NT2/D1 (cell line): ENCODE data around the gene ZNF678.

Experiments used
- DNase-seq: peaks from one replicate; pipeline ENCODE4 v3.0.0-alpha.2; 2011; ENCODE audit warnings: low read depth, low spot score
- H3K27me3 ChIP-seq: 2 replicates; pipeline ENCODE4 v1.6.0; 2011; ENCODE audit warnings: mild to moderate bottlenecking; ENCODE audit not compliant: insufficient read length, insufficient read depth
- H3K36me3 ChIP-seq: 2 replicates; pipeline ENCODE4 v1.6.1; 2011; ENCODE audit warnings: mild to moderate bottlenecking, low read length, mixed read lengths; ENCODE audit not compliant: insufficient read depth, insufficient read length
- H3K4me1 ChIP-seq: 2 replicates; pipeline ENCODE4 v1.5.1; 2011; ENCODE audit not compliant: insufficient read depth, insufficient read length
- H3K4me3 ChIP-seq: 2 replicates; pipeline ENCODE4 v1.5.1; 2011; ENCODE audit warnings: low read depth; ENCODE audit not compliant: insufficient read length
- H3K9ac ChIP-seq: 2 replicates; pipeline ENCODE4 v1.6.0; 2011; ENCODE audit warnings: low read depth; ENCODE audit not compliant: insufficient read length
- H3K9me3 ChIP-seq: 2 replicates; pipeline ENCODE4 v1.5.1; 2011; ENCODE audit warnings: mild to moderate bottlenecking, low read length; ENCODE audit not compliant: insufficient read depth
- SUZ12 ChIP-seq: IDR thresholded peaks from 2 replicates; pipeline ENCODE4 v1.6.1; 2011; ENCODE audit not compliant: insufficient read length, insufficient read depth; ENCODE audit errors: extremely low read depth
- YY1 ChIP-seq: IDR thresholded peaks from 2 replicates; pipeline ENCODE4 v1.6.1; 2011; ENCODE audit not compliant: insufficient read length, insufficient read depth
- ZNF274 ChIP-seq: IDR thresholded peaks from 2 replicates; pipeline ENCODE4 v1.6.1; 2011; ENCODE audit warnings: mild to moderate bottlenecking, low read depth, low read length

ZNF678 gene

DNA sequence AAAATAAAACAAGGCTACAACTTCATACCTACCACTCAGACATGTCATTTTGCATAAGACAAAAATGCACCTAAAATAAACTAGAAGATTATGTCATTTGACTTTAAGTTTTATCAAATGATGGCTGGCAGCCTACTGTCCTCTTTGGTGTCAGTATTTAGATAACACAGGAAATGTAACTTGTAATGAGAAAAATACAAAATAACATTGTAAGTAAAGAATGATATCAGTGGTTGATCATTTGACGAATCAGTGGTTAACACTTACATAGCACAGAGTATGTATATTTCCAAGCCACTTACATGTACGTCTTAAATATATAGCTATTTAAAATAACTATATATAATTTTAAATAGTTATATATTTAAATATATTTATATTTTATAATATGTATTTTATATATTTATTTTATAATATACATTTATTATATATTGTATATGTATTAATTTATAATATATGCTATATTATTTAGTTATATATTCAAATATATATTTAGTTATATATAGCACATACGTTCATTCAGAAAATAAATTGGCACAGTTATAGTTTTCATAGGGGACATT lies 44.1 kb downstream of the ZNF678 start:
- Histone ChIP-seq H3K27me3 (no peaks in the 10 kb centered on the region), H3K9me3 (peaks cover 28% of the 10 kb centered on the region), H3K4me3 (no peak overlapping the region), H3K36me3 (peaks cover 17% of the 10 kb centered on the region), H3K9ac (no peak overlapping the region), H3K4me1 (no peaks in the 10 kb centered on the region)
- no peak for TF ChIP-seq SUZ12
- TF ChIP-seq YY1: no peak
- TF ChIP-seq ZNF274: no peak
- no peak for DNase-seq

DNA sequence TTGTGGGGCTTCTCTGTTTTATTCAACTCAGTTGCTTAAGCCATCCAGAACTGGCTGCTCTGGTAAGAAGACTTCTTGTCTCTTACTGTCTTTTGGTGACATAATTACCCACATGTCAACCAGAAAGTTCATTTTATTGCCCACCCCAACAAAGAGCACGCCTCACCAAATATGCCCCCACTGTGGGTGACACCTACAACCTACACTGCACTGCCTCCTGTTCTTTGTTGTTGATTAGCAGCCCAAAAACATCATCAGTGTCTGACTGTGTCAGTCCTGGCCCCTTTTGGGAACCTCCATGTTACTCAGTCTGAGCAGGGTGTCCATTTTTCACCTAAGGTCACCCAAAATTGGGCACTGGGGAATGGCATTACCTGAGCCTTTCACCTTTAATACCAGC lies 49.3 kb downstream of the ZNF678 start:
- Histone ChIP-seq H3K36me3 (peaks cover 28% of the 10 kb centered on the region), H3K4me1 (no peaks in the 10 kb centered on the region), H3K4me3 (no peak overlapping the region), H3K27me3 (no peaks in the 10 kb centered on the region), H3K9me3 (peaks cover 23% of the 10 kb centered on the region), H3K9ac (no peak overlapping the region)
- no peak for TF ChIP-seq ZNF274
- TF ChIP-seq YY1: no peak
- no peak for TF ChIP-seq SUZ12
- no peak for DNase-seq

DNA sequence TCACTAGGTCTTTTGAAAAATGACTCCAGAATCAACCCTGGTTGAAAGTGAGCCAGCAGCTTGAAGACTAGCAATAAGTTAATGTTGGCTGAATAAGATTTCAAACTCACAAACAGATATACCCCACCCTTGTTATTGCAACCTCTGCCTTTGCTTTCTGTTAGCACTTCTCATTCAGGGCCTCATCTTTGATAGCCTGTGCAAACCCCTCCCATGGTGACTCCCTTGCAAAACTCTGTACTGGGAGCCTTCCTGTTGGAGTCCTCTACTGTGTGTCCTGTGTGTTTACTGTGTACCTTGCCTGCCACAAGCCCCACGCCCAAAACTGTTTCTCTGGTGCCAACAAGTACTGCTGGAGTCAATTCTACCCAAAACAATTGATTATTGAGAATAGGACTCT lies 50.2 kb downstream of the ZNF678 start:
- Histone ChIP-seq H3K27me3 (no peaks in the 10 kb centered on the region), H3K9me3 (peaks cover 23% of the 10 kb centered on the region), H3K36me3 (peaks cover 35% of the 10 kb centered on the region), H3K4me3 (no peak overlapping the region), H3K4me1 (no peaks in the 10 kb centered on the region), H3K9ac (no peak overlapping the region)
- TF ChIP-seq SUZ12 (no peak), YY1 (no peak), ZNF274 (no peak)
- no peak for DNase-seq

GRCh38 chr1:227621211-227621610 lies 57.9 kb downstream of the ZNF678 start:
- H3K4me1 ChIP-seq: no peaks in the 10 kb centered on the region
- TF ChIP-seq SUZ12 (no peak), ZNF274 (no peak), YY1 (no peak)
- peaks cover 17% of the 10 kb centered on the region for H3K36me3 ChIP-seq
- H3K4me3 ChIP-seq: no peak overlapping the region
- H3K9me3 ChIP-seq: peaks cover 93% of the 10 kb centered on the region
- no peak overlapping the region for H3K9ac ChIP-seq
- no peaks in the 10 kb centered on the region for H3K27me3 ChIP-seq
- DNase-seq: no peak

- no peak overlapping the region for H3K9ac ChIP-seq
- no peak overlapping the region for H3K4me3 ChIP-seq
- DNase-seq: no peak
- no peaks in the 10 kb centered on the region for H3K27me3 ChIP-seq
- TF ChIP-seq SUZ12: no peak
- TF ChIP-seq YY1: no peak
- TF ChIP-seq ZNF274: no peak
- no peaks in the 10 kb centered on the region for H3K4me1 ChIP-seq
- peaks cover 87% of the 10 kb centered on the region for H3K9me3 ChIP-seq
- H3K36me3 ChIP-seq: peaks cover 14% of the 10 kb centered on the region
Observed at GRCh38 chr1:227622739-227623475, 59.6 kb downstream of the ZNF678 start.

- H3K9me3 ChIP-seq: peaks cover 63% of the 10 kb centered on the region
- H3K4me1 ChIP-seq: no peaks in the 10 kb centered on the region
- no peaks in the 10 kb centered on the region for H3K27me3 ChIP-seq
- H3K4me3 ChIP-seq: no peak overlapping the region
- TF ChIP-seq ZNF274: no peak
- no peak for TF ChIP-seq YY1
- TF ChIP-seq SUZ12: no peak
- no peak overlapping the region for H3K9ac ChIP-seq
- peaks cover 8% of the 10 kb centered on the region for H3K36me3 ChIP-seq
- no peak for DNase-seq
Observed at GRCh38 chr1:227632325-227632724, 69.0 kb downstream of the ZNF678 start.

GRCh38 chr1:227635596-227635995 lies 72.2 kb downstream of the ZNF678 start:
- Histone ChIP-seq H3K4me1 (no peaks in the 10 kb centered on the region), H3K4me3 (no peak overlapping the region), H3K27me3 (no peaks in the 10 kb centered on the region), H3K9ac (no peak overlapping the region), H3K9me3 (peaks cover 92% of the 10 kb centered on the region), H3K36me3 (peaks cover 9% of the 10 kb centered on the region)
- TF ChIP-seq SUZ12 (no peak), ZNF274 (no peak), YY1 (no peak)
- DNase-seq: no peak
